GM18907 (cell line): ENCODE results near the gene CCDC88C.
"Not testable (repeated sequence)": the region's sequence is repeated elsewhere in the genome, so short reads cannot be mapped to it uniquely, and the experiment has no call there.

Source experiments
- ATAC-seq: cut with Tn5 transposase; IDR thresholded peaks from one replicate; pipeline ENCODE4 v1.9.1; 2021; ENCODE audit warnings: mild to moderate bottlenecking, moderate library complexity; ENCODE audit not compliant: unreplicated experiment

CCDC88C gene

GRCh38 chr14:91277546-91278382, 139.9 kb downstream of the CCDC88C start:
- ATAC-seq, result no peak

- no peak for ATAC-seq
These were observed 142.8 kb downstream of the CCDC88C start for GRCh38 chr14:91274796-91275195.

DNA sequence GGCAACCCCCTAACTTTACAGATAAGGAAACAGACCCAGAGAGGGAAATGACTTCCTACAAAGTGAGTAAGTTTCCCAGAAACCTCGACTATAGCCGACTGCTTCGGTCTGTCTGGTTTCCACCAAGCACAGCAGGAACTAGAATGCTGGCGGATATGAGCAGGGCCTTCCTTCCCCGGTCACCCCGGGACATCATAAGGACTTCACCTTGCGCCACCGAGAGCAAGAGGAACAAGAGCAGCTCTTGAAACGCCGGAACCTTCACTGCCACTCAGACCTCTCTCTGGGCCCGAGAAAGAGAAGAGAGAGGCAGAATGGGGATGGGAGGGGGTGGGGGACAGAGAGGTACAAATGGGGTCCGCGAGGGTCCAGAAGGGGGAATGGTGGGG, 143.7 kb downstream of the CCDC88C start:
- no peak for ATAC-seq

GRCh38 chr14:91273273-91273884, 144.2 kb downstream of the CCDC88C start:
- no peak for ATAC-seq

- no peak for ATAC-seq
These were observed 145.0 kb downstream of the CCDC88C start for GRCh38 chr14:91272341-91273272.

DNA sequence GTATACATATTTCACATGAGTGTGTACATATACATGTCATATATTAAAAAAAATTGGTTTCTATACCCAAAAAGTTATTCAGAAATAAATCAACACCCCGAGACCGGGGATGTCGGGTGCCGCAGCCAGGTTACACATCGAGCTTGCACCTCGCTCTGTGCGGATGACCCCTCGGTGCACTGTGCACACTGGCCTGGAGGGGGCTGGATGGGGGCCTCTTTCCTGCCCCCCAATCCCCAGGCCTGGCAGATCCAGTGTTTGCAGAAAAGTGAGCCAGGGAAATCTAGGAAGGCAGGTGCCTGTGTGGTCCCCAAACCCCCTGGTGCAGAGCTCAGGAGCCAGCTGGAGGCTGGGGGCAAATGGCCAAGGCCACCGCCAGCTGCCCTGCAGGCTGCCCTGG, 146.0 kb downstream of the CCDC88C start:
- no peak for ATAC-seq

DNA sequence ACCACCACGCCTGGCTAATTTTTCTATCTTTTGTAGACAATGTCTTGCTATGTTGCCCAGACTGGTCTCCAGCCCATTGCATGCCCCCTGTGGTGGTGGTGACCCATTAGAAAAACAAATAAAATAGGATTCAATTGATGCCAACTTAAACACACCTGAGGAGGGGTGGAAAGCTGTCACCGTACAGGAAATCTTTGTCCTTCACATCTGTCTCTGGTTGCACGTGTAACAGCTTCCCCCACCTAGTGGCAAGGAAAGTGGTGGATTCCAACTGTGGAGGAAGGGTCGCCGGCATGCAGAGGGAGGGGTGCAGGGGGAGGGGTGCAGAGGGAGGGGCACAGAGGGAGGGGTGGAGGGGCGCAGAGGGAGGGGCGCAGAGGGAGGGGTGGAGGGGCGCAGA, 147.0 kb downstream of the CCDC88C start:
- ATAC-seq, result no peak

GRCh38 chr14:91270188-91270587, 147.4 kb downstream of the CCDC88C start:
- ATAC-seq, result no peak

DNA sequence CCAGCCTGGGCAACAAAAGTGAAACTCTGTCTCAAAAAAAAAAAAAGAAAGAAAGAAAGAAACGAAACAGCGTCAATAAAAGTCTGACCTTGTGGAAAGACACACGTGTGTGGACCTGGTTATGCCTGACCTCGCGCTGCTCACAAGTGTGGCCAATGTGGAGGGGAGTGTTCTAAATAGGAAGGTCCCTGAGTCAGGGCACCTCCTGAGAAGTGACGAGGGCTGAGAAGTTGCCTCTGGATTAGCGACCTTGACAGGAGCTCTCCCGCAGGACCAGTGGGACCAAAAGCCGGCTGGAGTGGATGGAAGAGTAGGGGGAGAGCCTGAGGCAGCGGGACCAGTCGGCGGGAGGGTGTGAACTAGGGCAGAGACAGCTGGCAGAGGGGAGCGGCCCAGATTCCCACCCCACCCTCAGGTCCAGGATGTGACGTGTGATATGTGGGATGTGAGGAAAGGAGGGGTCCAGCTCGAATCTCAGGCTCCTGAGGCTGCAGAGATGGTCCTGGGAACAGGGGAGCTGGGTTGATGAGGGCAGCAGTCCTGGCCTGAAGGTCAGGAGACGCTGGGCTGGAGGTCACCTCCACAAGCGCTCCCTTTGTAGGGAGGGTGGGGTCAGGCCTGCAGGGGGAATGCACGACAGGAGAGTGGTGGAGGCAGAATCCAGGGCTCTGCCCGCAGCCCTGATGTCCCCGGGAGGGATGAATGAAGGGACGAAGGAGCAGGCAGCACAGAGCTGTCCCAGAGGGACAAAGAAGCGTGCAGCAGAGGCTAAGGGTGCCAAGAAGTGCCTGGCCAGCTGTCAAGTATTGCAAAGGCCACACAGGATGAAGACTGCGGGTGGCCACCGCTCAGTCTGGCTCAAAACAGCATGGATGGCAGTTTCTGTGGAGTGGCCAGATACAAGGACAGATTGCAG, 148.3 kb downstream of the CCDC88C start:
- no peak for ATAC-seq

- ATAC-seq, result no peak
These were observed 149.6 kb downstream of the CCDC88C start for GRCh38 chr14:91267965-91268437.

DNA sequence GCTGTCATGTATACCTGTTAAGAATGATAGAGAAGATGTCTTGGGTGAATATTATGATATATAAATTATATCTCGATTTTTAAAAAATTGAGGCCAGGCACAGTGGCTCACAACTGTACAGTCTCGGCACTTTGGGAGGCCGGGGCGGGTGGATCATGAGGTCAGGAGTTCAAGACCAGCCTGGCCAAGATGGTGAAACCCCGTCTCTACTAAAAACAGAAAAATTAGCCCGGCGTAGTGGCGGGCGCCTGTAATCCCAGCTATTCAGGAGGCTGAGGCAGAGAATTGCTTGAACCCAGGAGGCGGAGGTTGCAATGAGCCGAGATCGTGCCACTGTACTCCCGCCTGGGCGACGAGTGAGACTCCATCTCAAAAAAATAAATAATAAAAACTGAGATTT, 151.3 kb downstream of the CCDC88C start:
- not testable (repeated sequence) for ATAC-seq

- no peak for ATAC-seq
These were observed 152.2 kb downstream of the CCDC88C start for GRCh38 chr14:91265404-91265803.

- no peak for ATAC-seq
These were observed 153.2 kb downstream of the CCDC88C start for GRCh38 chr14:91264151-91265150.

- ATAC-seq, result no peak
These were observed 154.3 kb downstream of the CCDC88C start for GRCh38 chr14:91263329-91263728.

DNA sequence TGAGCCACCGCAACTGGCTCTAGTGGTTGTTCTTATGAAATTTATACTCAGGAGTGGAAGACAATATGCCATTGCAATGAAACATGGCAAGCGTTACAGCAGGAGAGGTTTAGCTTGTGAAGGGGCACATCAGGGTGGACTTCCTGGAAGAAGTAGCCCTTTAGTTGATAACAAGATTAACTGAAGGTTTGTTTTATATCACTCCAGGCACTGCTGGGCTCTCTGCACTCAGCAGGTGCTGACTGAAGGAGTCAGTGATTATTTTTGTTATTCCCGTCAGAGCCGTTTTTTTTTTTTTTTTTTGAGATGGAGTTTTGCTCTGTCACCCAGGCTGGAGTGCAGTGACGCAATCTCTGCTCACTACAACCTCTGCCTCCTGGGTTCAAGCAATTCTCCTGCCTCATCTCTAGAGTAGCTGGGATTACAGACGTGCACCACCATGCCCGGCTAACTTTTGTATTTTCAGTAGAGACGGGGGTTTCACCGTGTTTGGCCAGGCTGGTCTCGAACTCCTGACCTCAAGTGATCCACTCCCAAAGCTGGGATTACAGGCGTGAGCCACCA, 155.6 kb downstream of the CCDC88C start:
- ATAC-seq, result no peak

- ATAC-seq, result no peak
These were observed 156.5 kb downstream of the CCDC88C start for GRCh38 chr14:91261115-91261514.

DNA sequence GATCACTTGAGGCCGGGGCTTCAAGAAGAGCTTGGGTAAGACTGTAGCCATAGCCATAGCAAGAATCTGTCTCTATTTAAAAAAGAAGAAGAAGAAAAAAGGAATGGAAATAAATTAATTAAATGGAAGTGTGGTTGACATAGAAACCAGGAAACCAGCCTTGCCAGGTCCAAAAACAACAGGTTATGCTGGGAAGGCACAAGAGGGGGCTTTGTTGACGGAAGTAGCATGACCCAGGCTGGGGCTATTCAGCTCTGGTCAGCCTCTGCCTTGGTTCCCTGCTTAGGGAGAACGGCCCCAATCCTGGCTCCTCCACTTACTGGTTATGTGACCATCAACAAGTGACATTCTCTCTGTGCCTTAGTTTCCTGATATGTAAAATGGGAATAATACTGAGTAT, 158.7 kb downstream of the CCDC88C start:
- no peak for ATAC-seq

DNA sequence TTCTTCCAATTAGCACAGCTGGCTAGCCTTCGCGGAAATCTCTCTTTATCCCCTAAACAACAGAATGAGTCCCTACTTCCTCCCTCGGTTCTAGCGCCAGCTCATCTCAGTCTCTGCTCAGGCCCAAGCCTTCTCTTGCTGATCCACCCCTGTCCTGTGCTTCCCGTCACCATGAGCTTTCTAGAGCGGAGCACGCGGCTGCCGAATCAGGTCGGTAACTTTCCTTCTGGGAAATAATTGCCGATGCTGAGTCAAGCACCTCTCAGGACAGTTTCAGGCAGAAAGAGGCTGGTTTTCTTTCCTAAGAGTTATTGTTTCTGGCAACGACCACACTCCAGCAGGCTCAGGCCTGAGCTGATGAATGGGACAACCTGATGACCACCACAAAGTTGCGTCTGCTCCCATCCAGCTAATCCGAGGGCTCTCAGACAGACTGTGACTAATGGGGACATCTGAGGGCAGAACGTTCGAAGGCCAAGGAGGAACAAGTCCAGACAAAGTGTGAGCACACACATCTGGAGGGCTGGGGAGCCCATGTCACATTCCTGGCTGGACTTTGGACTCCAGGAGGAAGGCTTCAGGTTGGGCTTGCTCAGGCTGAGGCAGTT, 159.5 kb downstream of the CCDC88C start:
- no peak for ATAC-seq
